ENCODE data around the gene DOC2A.

The DOC2A gene

GRCh38 chr16:29987371-29988085 is 23.3 kb downstream of the DOC2A start:
- DNase-seq = no peak

GRCh38 chr16:29986931-29987330 is 23.9 kb downstream of the DOC2A start:
- no peak for DNase-seq

GRCh38 chr16:29986231-29986630 is 24.6 kb downstream of the DOC2A start:
- DNase-seq = no peak

GRCh38 chr16:29985271-29985811 is 25.5 kb downstream of the DOC2A start:
- no peak for DNase-seq

- DNase-seq = no peak
Measured at GRCh38 chr16:29984764-29985147, 26.1 kb downstream of the DOC2A start.

GRCh38 chr16:29984137-29984763 is 26.6 kb downstream of the DOC2A start:
- no peak for DNase-seq

- no peak for DNase-seq
Measured at GRCh38 chr16:29983420-29984136, 27.2 kb downstream of the DOC2A start.

- DNase-seq = no peak
Measured at GRCh38 chr16:29982560-29983419, 28.0 kb downstream of the DOC2A start.

GRCh38 chr16:29978564-29979270 is 32.1 kb downstream of the DOC2A start:
- DNase-seq = no peak

- DNase-seq = no peak
Measured at GRCh38 chr16:29978081-29978480, 32.7 kb downstream of the DOC2A start.

GRCh38 chr16:29977063-29977825 is 33.6 kb downstream of the DOC2A start:
- no peak for DNase-seq

- DNase-seq = no peak
Measured at GRCh38 chr16:29975811-29976511, 34.9 kb downstream of the DOC2A start.

GRCh38 chr16:29975134-29975538 is 35.7 kb downstream of the DOC2A start:
- DNase-seq = no peak

- no peak for DNase-seq
Measured at GRCh38 chr16:29974291-29975133, 36.3 kb downstream of the DOC2A start.

- DNase-seq = peak; percentile 96
Measured at GRCh38 chr16:29973384-29974246, 37.2 kb downstream of the DOC2A start, which contains the start of gene TAOK2. Gene TAOK2, plus strand, starts transcription at chr16:29973868. Its CDS starts 3,905 bp downstream, at chr16:29977773.

GRCh38 chr16:29972992-29973383 is 37.8 kb downstream of the DOC2A start:
- DNase-seq = no peak

GRCh38 chr16:29972500-29972899 is 38.3 kb downstream of the DOC2A start:
- no peak for DNase-seq

- DNase-seq = no peak
Measured at GRCh38 chr16:29971304-29971703, 39.5 kb downstream of the DOC2A start.

GRCh38 chr16:29968205-29968604 is 42.6 kb downstream of the DOC2A start:
- DNase-seq = no peak

Data from NCI-H526 treated with DMSO at 0.1 percent for 48 hours (cell line).